SK-N-SH (cell line): ENCODE data around the gene ARPC4. TPM values are rescaled to one million over a fixed set of nuclear protein-coding genes. Genes with fewer than 3 reads are reported as not detected.

ENCODE experiments used
- CTCF ChIA-PET: fragments of 300-600, 350-600 bp; formaldehyde crosslinking; extraction: SDS; loops from one replicate; lab custom pipeline; 2021; lab: Yijun Ruan, JAX
- POLR2A ChIA-PET: fragments of 350-600 bp; sonication (Branson Sonifier 250); formaldehyde crosslinking; extraction: SDS; loops from one replicate; lab custom pipeline; 2020; ENCODE audit warnings: antibody characterized with exemption, inconsistent platforms; lab: Yijun Ruan, JAX
- DNase-seq: peaks from one replicate; pipeline ENCODE4 v3.0.0; 2012
- H2AFZ ChIP-seq: fragments of 200-600 bp; sonication (generic); 2 replicates; pipeline ENCODE4 v1.8.1; 2016; ENCODE audit warnings: antibody characterized with exemption, mild to moderate bottlenecking, low read depth
- H3F3A ChIP-seq: fragments of 200-600 bp; sonication (generic); replicated peaks from 2 replicates; pipeline ENCODE3; 2016; ENCODE audit warnings: antibody characterized with exemption, mild to moderate bottlenecking; ENCODE audit not compliant: insufficient read depth
- H3K27ac ChIP-seq, 2 experiments: fragments of 200-500 bp in 1 of 2; fragments of 200-600 bp in 1 of 2; sonication (Bioruptor generic) in 1 of 2; sonication (generic), shearing (Covaris generic) in 1 of 2; 2 replicates each; pipeline versions ENCODE4 v1.5.1 to v1.6.1; 2014 to 2016; ENCODE audit warnings: low read depth in 2 of 2, inconsistent platforms in 1 of 2, low read length in 1 of 2, mild to moderate bottlenecking in 1 of 2, mixed read lengths in 1 of 2
- H3K27me3 ChIP-seq: fragments of 200-600 bp; sonication (generic), shearing (Covaris generic); 2 replicates; pipeline ENCODE4 v1.6.1; 2016; ENCODE audit warnings: mixed run types; ENCODE audit not compliant: insufficient read depth
- H3K36me3 ChIP-seq, 2 experiments: fragments of 200-500 bp in 1 of 2; fragments of 200-600 bp in 1 of 2; sonication (Bioruptor generic) in 1 of 2; sonication (generic) in 1 of 2; replicated peaks in 1 of 2; 2 replicates each; pipeline versions ENCODE3 to v1.5.1; 2014 to 2016; ENCODE audit warnings: low read length in 1 of 2, mild to moderate bottlenecking in 1 of 2; ENCODE audit not compliant: insufficient read depth in 2 of 2, control insufficient read depth in 1 of 2
- H3K4me1 ChIP-seq, 2 experiments: fragments of 200-500 bp in 1 of 2; fragments of 200-600 bp in 1 of 2; sonication (Bioruptor generic) in 1 of 2; sonication (generic), shearing (Covaris generic) in 1 of 2; 2 replicates each; pipeline versions ENCODE4 v1.5.1 to v1.6.1; 2014 to 2016; ENCODE audit warnings: low read depth in 1 of 2, low read length in 1 of 2, mixed run types in 1 of 2; ENCODE audit not compliant: insufficient read depth in 2 of 2, control insufficient read depth in 1 of 2
- H3K4me2 ChIP-seq: fragments of 200-600 bp; sonication (generic), shearing (Covaris generic); 2 replicates; pipeline ENCODE4 v1.6.1; 2017; ENCODE audit warnings: mixed run types
- H3K4me3 ChIP-seq, 2 experiments: fragments of 200-500 bp in 1 of 2; fragments of 200-600 bp in 1 of 2; sonication (Bioruptor generic) in 1 of 2; sonication (generic), shearing (Covaris generic) in 1 of 2; 2 replicates each; pipeline versions ENCODE4 v1.5.1 to v1.8.1; 2014 to 2016; ENCODE audit warnings: low read depth in 2 of 2, inconsistent platforms in 1 of 2, low read length in 1 of 2, mild to moderate bottlenecking in 1 of 2, mixed read lengths in 1 of 2, moderate library complexity in 1 of 2
- H3K79me2 ChIP-seq: fragments of 200-600 bp; sonication (generic); 2 replicates; pipeline ENCODE4 v1.8.1; 2017; ENCODE audit warnings: mild to moderate bottlenecking; ENCODE audit not compliant: insufficient read depth
- H3K9ac ChIP-seq: fragments of 200-600 bp; sonication (generic); 2 replicates; pipeline ENCODE4 v1.6.1; 2017; ENCODE audit warnings: mixed run types
- H3K9me2 ChIP-seq: fragments of 200-600 bp; sonication (generic); 2 replicates; pipeline ENCODE4 v1.6.1; 2017; ENCODE audit warnings: mixed run types
- H3K9me3 ChIP-seq: fragments of 200-600 bp; sonication (generic); 2 replicates; pipeline ENCODE4 v1.6.1; 2017; ENCODE audit warnings: mixed run types, mild to moderate bottlenecking, moderate library complexity
- H4K20me1 ChIP-seq: fragments of 200-600 bp; sonication (generic); 2 replicates; pipeline ENCODE4 v1.6.1; 2017; ENCODE audit warnings: mild to moderate bottlenecking, mixed run types; ENCODE audit not compliant: insufficient read depth
- CHD2 ChIP-seq: fragments of 150-350 bp; IDR thresholded peaks from 2 replicates; pipeline ENCODE4 v1.6.1; 2018; ENCODE audit warnings: low read length; ENCODE audit not compliant: partially characterized antibody
- ELF1 ChIP-seq: IDR thresholded peaks from 2 replicates; pipeline ENCODE4 v1.4.0; 2012
- FOSL2 ChIP-seq: IDR thresholded peaks from 2 replicates; pipeline ENCODE4 v1.4.0; 2012; ENCODE audit warnings: low read depth, mild to moderate bottlenecking, moderate library complexity, borderline replicate concordance
- FOXJ3 ChIP-seq: sonication (generic); formaldehyde crosslinking; IDR thresholded peaks from 2 replicates; pipeline ENCODE4 v1.5.1; 2020; ENCODE audit warnings: mild to moderate bottlenecking, missing genetic modification reagents
- GABPA ChIP-seq: IDR thresholded peaks from 2 replicates; pipeline ENCODE4 v1.4.0; 2012; ENCODE audit warnings: low read depth, mild to moderate bottlenecking
- JUND ChIP-seq: IDR thresholded peaks from 2 replicates; pipeline ENCODE4 v1.4.0; 2012
- MAX ChIP-seq: IDR thresholded peaks from 2 replicates; pipeline ENCODE4 v1.4.0; 2012; ENCODE audit warnings: low read depth
- MXI1 ChIP-seq: IDR thresholded peaks from 2 replicates; pipeline ENCODE4 v1.6.1; 2012; ENCODE audit warnings: mild to moderate bottlenecking, low read depth, low read length, improper control_type of control experiment
- POLR2AphosphoS5 ChIP-seq: IDR thresholded peaks from 2 replicates; pipeline ENCODE4 v1.6.1; 2012; ENCODE audit warnings: low read depth, low read length
- RAD21 ChIP-seq: IDR thresholded peaks from 2 replicates; pipeline ENCODE4 v1.6.1; 2012; ENCODE audit warnings: mild to moderate bottlenecking, low read length
- RCOR1 ChIP-seq: fragments of 150-350 bp; IDR thresholded peaks from 2 replicates; pipeline ENCODE4 v1.6.1; 2017; ENCODE audit warnings: antibody characterized with exemption, low read length
- REST ChIP-seq: IDR thresholded peaks from 2 replicates; pipeline ENCODE4 v1.6.1; 2012; ENCODE audit warnings: mild to moderate bottlenecking, low read depth, low read length, moderate library complexity
- RXRA ChIP-seq: IDR thresholded peaks from 2 replicates; pipeline ENCODE4 v1.4.0; 2012; ENCODE audit warnings: low read depth, mild to moderate bottlenecking, borderline replicate concordance
- SIN3A ChIP-seq: IDR thresholded peaks from 2 replicates; pipeline ENCODE4 v1.6.1; 2012; ENCODE audit warnings: low read depth, mild to moderate bottlenecking, low read length, moderate library complexity, borderline replicate concordance
- SMC3 ChIP-seq: IDR thresholded peaks from 2 replicates; pipeline ENCODE4 v1.6.1; 2012; ENCODE audit warnings: low read depth, low read length, improper control_type of control experiment
- TCF12 ChIP-seq: IDR thresholded peaks from 2 replicates; pipeline ENCODE4 v1.4.0; 2012
- TEAD4 ChIP-seq: IDR thresholded peaks from 2 replicates; pipeline ENCODE4 v1.4.0; 2012; ENCODE audit warnings: mild to moderate bottlenecking, borderline replicate concordance; ENCODE audit not compliant: insufficient read depth
- USF1 ChIP-seq: IDR thresholded peaks from 2 replicates; pipeline ENCODE4 v1.4.0; 2012; ENCODE audit warnings: low read depth, borderline replicate concordance
- USF2 ChIP-seq: fragments of 150-350 bp; IDR thresholded peaks from 2 replicates; pipeline ENCODE4 v1.6.1; 2017; ENCODE audit warnings: antibody characterized with exemption, low read length, low read depth, borderline replicate concordance
- YY1 ChIP-seq: IDR thresholded peaks from 2 replicates; pipeline ENCODE4 v1.4.0; 2012; ENCODE audit warnings: low read depth, mild to moderate bottlenecking
- WGBS: methylation state at CpG from one replicate; pipeline ENCODE4 v1.1.6; 2017; ENCODE audit warnings: low lambda C conversion rate; 5-methylcytosine and 5-hydroxymethylcytosine counted together
- polyA plus RNA-seq, 3 experiments: library from polyadenylated mRNA; depleted of rRNA; stranded (reverse); fragments of >200 nt; gene quantifications; 2 replicates each; pipeline ENCODE4 v1.2.3, GENCODE V29; 2012

The ARPC4 gene
- polyA plus RNA-seq, 1 of the 3 experiments (the other 2 are of a cell fraction), result 233 TPM

GRCh38 chr3:9793161-9793781, 389 bp downstream of the ARPC4 start:
- POLR2A ChIA-PET, result interaction anchor here (0.6 to 1.5 kb wide), 12 partner anchors 11 to 455 kb away, joined by 3 to 9 read pairs (median 4); partner anchors contain the start of genes CAMK1, CRELD1, EMC3 and MTMR14
- CTCF ChIA-PET, result interaction anchor here (0.6 to 1.6 kb wide), 3 partner anchors 15 to 536 kb away, joined by 3 to 6 read pairs (median 3); partner anchors contain the start of gene CRELD1
- peak; percentile 35 for DNase-seq
- Histone ChIP-seq H3F3A (no peaks in the 10 kb centered on the region), H3K4me1 (peaks cover 10 to 13% of the 10 kb centered on the region in 2 experiments; a peak in 1 of 4 replicates), H3K4me2 (peak overlapping the region; percentile 83), H3K9ac (peak overlapping the region; percentile 98), H3K9me2 (no peaks in the 10 kb centered on the region), H3K9me3 (no peaks in the 10 kb centered on the region), H3K27me3 (no peaks in the 10 kb centered on the region), H2AFZ (peak overlapping the region; percentile 3; the same call in 1 of the 2 replicates), H3K4me3 (peak overlapping the region; percentile 82 to 96), H3K27ac (peak overlapping the region; percentile 91 to 97), H4K20me1 (peaks cover 17% of the 10 kb centered on the region; the same call in 1 of the 2 replicates), H3K79me2 (peaks cover 76% of the 10 kb centered on the region), H3K36me3 (peaks cover 38 to 44% of the 10 kb centered on the region in 2 experiments)
- WGBS, result 2% methylated on average over 17 of the region's 23 CpGs
- no peak for TF ChIP-seq SIN3A
- no peak for TF ChIP-seq JUND
- TF ChIP-seq ELF1, result no peak; the same call in 1 of the 2 replicates
- TF ChIP-seq TCF12, result no peak
- no peak for TF ChIP-seq MXI1
- no peak for TF ChIP-seq FOSL2
- TF ChIP-seq CHD2, result no peak
- no peak for TF ChIP-seq POLR2AphosphoS5
- no peak for TF ChIP-seq USF2
- no peak for TF ChIP-seq SMC3
- no peak for TF ChIP-seq REST
- no peak for TF ChIP-seq RAD21
- TF ChIP-seq RXRA, result no peak
- TF ChIP-seq FOXJ3, result no peak
- TF ChIP-seq MAX, result no peak; the same call in 1 of the 2 replicates
- TF ChIP-seq YY1, result no peak
- no peak for TF ChIP-seq USF1
- TF ChIP-seq TEAD4, result no peak
- no peak for TF ChIP-seq RCOR1
- TF ChIP-seq GABPA, result no peak
